ENCODE data around the gene SIX4.

Gene SIX4

GRCh38 chr14:60722107-60722356 lies 2.1 kb downstream of the SIX4 start:
- DNase-seq (ENCODE audit: low spot score): no peak

GRCh38 chr14:60721326-60722106 lies 2.6 kb downstream of the SIX4 start:
- DNase-seq (ENCODE audit: low spot score): no peak

DNA sequence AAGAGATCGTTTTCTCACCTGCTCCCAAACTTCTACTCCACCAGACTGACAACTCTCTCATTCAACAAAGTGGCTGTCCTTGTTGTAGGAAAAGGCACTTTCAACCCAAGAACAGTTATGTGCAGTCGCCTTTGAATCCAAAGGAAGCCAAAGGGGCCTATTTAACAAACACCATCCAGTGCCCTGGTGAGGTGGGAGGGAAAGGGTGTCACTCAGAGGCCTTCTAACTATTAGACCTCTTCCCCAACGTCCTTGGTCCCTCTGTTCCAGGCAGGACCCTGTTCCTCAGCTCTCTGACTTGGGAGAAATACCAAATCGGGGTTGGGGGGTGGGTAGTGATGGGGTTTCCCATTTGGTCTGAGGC lies 3.2 kb downstream of the SIX4 start:
- DNase-seq (ENCODE audit: low spot score): no peak

DNA sequence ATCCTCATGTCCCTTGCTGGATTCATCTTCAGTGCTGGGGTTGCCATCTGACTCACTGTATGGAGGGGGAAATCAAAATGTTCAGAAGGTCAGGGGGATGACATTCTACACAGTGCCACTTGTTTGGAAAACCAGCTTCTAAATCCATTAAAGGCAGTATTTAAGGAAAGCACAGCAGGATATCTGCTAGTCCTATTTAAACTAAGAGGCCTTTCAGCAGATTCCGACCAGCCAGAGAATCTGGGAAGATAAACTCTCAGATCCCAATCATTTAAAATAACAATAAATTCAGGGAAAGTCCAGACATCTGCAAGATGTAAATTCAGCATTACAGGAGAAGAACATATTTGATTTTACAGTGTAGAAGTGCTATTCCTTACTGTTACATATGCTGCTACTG lies 3.8 kb downstream of the SIX4 start:
- no peak for DNase-seq (ENCODE audit: low spot score)

DNA sequence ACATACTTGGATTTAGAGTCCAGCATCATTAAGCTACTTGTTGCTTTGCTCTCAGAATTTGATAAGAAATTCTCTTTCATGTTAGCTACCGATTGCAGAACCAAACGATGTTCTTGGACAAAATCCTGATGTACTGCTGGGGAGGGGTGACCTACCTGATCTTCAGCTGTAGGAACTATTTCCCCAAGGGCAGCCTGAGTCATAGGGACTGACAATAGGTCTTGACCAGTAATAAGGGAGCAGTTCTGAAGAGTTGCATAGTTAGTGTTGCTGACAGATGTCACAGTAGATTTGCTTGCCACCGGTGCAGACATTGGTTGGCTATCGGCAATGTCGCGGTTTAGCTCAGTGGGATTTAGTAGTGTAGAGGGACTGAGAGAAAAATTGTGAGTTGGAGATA lies 10.6 kb downstream of the SIX4 start:
- DNase-seq (ENCODE audit: low spot score): no peak

DNA sequence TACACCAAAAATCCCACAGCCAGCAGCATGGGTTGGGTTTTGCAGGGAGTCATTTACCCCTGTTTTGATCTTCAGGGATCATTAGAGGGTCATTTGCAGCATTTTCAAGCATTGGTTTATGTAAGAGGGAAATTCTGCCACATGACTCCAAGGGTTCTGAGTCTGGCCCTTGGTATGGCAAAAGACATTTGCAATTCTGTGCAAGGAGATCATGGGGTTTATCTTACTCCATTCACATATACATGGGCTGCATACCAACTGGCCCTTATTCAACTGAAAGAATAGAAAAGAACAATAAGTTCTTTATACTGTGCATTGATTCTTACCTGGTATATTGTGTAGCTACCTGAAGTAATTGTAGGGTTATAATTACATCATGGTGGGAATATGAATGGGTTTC lies 13.7 kb downstream of the SIX4 start:
- DNase-seq (ENCODE audit: low spot score): no peak

DNA sequence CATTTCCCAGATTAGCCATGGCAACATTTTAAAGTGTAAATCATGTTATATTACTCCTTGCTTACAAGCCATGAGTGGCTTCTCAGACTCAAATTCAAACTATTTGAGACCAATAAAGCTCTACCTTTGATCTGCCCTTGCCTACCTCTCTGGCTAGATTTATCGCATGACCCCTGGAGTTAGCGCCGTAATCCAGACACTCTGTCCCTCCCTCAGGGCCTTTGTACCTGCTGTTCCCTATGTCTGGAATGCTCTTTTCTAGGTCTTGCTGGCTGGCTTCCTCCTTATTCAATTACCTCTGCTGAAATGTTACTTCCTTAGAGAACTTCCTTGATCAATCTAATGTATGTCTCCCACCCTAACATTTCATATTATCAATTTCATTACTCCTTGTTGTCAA lies 16.3 kb downstream of the SIX4 start:
- DNase-seq (ENCODE audit: low spot score): no peak

GRCh38 chr14:60705100-60705499 lies 19.1 kb downstream of the SIX4 start:
- no peak for DNase-seq (ENCODE audit: low spot score)

DNA sequence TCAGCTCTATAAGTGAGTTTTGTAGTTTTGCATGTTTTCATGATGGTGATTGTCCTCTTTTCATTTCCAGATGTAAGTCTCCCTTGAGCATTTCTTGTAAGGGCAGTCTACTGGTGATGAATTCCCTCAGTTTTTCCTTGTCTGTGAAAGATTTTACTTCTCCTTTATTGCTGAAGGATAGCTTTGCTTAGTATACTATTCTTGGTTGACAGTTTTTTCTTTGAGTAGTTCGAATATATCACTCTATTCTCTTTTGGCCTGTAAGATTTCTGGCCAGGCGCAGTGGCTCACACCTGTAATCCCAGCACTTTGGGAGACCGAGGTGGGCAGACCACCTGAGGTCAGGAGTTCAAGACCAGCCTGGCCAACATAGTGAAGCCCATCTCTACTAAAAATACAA lies 23.6 kb downstream of the SIX4 start:
- DNase-seq (ENCODE audit: low spot score): no peak

- no peak for DNase-seq (ENCODE audit: low spot score)
Observed at GRCh38 chr14:60695327-60695726, 28.8 kb downstream of the SIX4 start.

DNA sequence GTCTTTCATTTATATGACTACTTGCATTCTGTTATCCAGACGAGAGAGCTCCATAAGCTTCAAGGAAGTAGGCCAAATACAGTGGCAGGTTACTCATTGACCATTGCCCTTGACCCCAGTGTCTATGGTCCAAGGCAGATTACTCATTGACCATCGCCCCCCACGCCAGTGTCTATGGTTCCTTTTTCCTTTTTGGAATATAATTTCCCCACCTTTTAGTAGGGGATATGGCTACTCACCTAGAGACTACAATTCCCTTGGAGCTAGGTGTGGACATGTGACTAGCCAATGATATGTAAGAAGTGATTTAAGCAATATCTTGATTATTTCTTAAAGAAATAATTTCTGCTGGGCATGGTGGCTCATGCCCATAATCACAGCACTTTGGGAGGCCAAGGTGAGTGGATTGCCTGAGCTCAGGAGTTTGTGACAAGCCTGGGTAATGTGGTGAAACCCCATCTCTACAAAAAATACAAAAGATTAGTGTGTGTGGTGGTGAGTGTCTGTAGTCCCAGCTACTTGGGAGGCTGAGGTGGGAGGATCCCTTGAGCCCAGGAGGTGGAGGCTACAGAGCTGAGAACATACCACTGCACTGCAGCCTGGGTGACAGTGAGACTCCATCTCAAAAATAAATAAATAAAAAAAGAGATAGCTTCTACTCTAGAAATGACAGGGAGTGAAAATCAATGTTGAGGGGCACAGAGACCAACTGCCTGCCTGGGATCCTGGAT lies 32.6 kb downstream of the SIX4 start:
- DNase-seq (ENCODE audit: low spot score): no peak

GRCh38 chr14:60686865-60687264 lies 37.3 kb downstream of the SIX4 start:
- DNase-seq (ENCODE audit: low spot score): no peak

DNA sequence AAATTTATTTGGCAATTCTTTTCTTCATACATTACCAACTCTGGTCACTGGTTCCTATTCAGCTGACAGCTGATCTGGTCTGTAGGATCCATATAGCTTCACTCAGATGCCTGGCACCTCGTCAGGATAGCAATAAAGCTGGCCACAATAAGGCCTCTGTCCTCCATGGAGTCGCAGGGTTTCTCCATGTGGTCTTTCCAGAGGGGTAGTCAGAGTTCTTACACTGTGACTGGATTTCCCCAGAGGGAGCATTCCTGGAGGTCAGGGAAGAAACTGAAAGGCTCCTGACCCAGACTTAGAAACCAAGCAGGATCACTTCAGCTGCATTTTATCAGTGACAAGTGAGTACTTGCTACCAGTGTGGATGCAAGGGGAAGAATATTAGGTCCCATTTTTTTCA lies 39.9 kb downstream of the SIX4 start:
- peak; percentile 78 for DNase-seq (ENCODE audit: low spot score)

- DNase-seq (ENCODE audit: low spot score): no peak
Observed at GRCh38 chr14:60681271-60681670, 42.9 kb downstream of the SIX4 start.

- DNase-seq (ENCODE audit: low spot score): no peak
Observed at GRCh38 chr14:60680511-60680910, 43.6 kb downstream of the SIX4 start.

DNA sequence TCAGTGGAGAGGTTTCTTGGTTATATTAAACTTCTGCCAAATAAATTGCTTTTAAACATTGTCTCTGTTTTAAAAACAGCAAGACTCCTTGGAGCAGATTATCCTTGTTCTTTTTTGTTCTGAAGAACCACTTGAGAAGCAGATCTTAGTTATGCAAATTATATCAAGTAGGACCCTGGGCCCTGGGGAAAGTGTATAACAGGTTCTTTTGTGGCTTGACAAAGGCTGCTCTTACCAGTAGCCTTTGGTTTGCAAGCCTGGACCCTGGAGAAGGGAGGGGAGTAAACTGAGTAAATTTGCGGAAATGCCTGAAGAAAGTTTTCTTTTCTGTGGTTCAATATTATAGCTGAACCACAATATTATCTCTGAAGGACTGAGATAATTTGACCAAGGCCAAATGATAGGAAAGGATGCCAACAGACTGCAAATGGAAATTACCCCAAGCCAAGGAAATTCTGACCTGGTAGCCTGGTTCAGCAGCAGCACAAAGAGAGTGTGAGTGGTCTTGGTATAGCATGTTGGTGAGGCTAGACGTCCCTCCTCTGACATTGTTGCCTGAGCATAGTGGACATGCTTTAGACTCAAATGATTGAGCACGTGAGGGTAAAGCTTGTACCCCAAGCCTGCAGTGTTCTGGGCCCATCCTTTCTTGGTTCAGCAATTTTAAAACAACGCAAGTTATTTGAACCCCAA lies 44.4 kb downstream of the SIX4 start:
- no peak for DNase-seq (ENCODE audit: low spot score)

- no peak for DNase-seq (ENCODE audit: low spot score)
Observed at GRCh38 chr14:60677701-60678100, 46.5 kb downstream of the SIX4 start.

DNA sequence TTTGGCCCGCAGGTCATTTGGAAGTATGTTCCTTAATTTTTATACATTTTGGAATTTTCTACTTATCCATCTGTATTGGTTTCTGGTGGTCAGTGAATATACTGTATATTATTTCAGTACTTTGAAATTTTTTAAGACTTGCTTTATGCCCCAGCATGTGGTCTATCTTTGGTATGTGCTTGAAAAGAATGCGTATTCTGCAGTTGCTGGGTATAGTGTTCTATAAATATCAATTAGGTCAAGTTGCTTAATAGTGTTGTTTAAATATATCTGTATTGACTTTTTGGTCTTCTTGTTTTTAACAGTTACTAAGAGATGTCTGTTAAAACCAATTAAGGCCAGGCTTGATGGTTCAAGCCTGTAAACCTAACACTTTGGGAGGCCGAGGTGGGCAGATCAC lies 53.2 kb downstream of the SIX4 start:
- DNase-seq (ENCODE audit: low spot score): no peak

- DNase-seq (ENCODE audit: low spot score): no peak
Observed at GRCh38 chr14:60668431-60669112, 55.6 kb downstream of the SIX4 start.

DNA sequence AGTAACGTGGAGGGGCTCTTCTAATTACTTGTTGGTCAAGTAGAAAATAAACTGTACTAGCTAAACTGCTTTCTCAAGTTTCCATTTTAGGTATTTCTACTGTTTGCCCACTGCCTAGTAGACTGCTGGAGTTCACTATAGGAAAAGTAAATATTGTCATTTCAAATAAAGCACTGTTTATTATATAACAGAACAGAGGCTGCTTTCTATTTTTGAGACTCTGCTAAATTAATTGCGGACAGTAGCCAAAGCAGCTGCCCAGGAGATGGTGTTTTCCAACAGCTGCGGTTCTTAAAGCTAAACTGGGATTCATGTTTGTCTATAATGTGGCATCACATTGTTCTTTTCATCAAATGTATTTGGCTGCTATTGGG lies 59.0 kb downstream of the SIX4 start:
- DNase-seq (ENCODE audit: low spot score): no peak

- no peak for DNase-seq (ENCODE audit: low spot score)
Observed at GRCh38 chr14:60662982-60663381, 61.2 kb downstream of the SIX4 start.

- DNase-seq (ENCODE audit: low spot score): no peak
Observed at GRCh38 chr14:60661721-60662120, 62.4 kb downstream of the SIX4 start.

Data from COLO829 (cell line).